Right lobe of liver (tissue), 6 donors: ENCODE data around the gene REEP5. TPM values are rescaled to one million over a fixed set of nuclear protein-coding genes. Genes with fewer than 3 reads are reported as not detected.

Source experiments
- ATAC-seq, 4 donors: fragments of 200-7000 bp; cut with Tn5 transposase; one replicate each; pipeline ENCODE4 v1.9.1; 2020; ENCODE audit warnings: mild to moderate bottlenecking in 4 of 4, moderate library complexity in 4 of 4
- DNase-seq, 3 donors: peaks; one replicate each; pipeline ENCODE4 v3.0.0-alpha.2; 2020
- H3K27ac ChIP-seq, 3 donors: fragments of 200-600 bp; one replicate each; pipeline ENCODE4 v1.8.0; 2022
- H3K27me3 ChIP-seq, 2 donors: fragments of 200-600 bp; one replicate each; pipeline ENCODE4 v1.8.0; 2022
- H3K36me3 ChIP-seq, 4 donors: fragments of 200-600 bp; sonication (generic) in 1 of 4; one replicate each; pipeline versions ENCODE4 v1.5.1 to v1.8.0; 2017 to 2022; ENCODE audit warnings: control low read depth in 1 of 4
- H3K4me1 ChIP-seq, 4 donors: fragments of 200-600 bp; sonication (generic) in 1 of 4; one replicate each; pipeline versions ENCODE4 v1.5.1 to v1.8.0; 2017 to 2022; ENCODE audit warnings: control low read depth in 1 of 4
- H3K4me3 ChIP-seq, 3 donors: fragments of 200-600 bp; one replicate each; pipeline ENCODE4 v1.8.0; 2022
- H3K9me3 ChIP-seq, 4 donors: fragments of 200-600 bp; sonication (generic) in 1 of 4; one replicate each; pipeline versions ENCODE4 v1.5.1 to v1.8.0; 2017 to 2022; ENCODE audit warnings: control low read depth in 1 of 4
- POLR2A ChIP-seq: fragments of 450-650 bp; IDR thresholded peaks from one replicate; pipeline ENCODE4 v1.6.1; 2017; ENCODE audit warnings: antibody characterized with exemption, mild to moderate bottlenecking
- WGBS: methylation state at CpG from one replicate; pipeline ENCODE4 v1.1.6; 2018; ENCODE audit warnings: low coverage, low lambda C conversion rate; ENCODE audit not compliant: insufficient coverage; ENCODE audit errors: missing lambda C conversion rate; 5-methylcytosine and 5-hydroxymethylcytosine counted together
- intact Hi-C, 2 donors: fragments of 100-400 bp; cut with DNase I; formaldehyde crosslinking; loops; one replicate each; pipeline versions ENCODE4 v1.11.2 to v1.14.1; 2022
- total RNA-seq, 6 experiments: library from RNA; depleted of rRNA in 2 of 6; stranded (reverse); fragments of >200 nt in 2 of 6; fragmentation: NEBNext Ultra II Directional in 3 of 6; extraction: Animal tissue kit (Norgen Biotek cat#: 25700) in 3 of 6; gene quantifications; one replicate each; pipeline versions ENCODE4 v1.1.0 to v1.2.4, GENCODE V29; 2016 to 2023
- TF ChIP-seq, protein P1 (sequence below), 4 donors: fragments of 200-600 bp in 3 of 4; fragments of 450-650 bp in 1 of 4; IDR thresholded peaks; one replicate each; pipeline versions ENCODE4 v1.5.1 to v1.8.0; 2016 to 2022; ENCODE audit warnings: antibody characterized with exemption in 4 of 4, mild to moderate bottlenecking in 2 of 4
- donor health status: DM: no; HTN: yes; CAD: no.
- donor health status: DM: no; HTN: no; CAD: no.
- donor health status: DM: no; HTN: no; CAD: no.
- donor health status: DM: no; HTN: yes; CAD: no.
- donor health status: DM: no; HTN: yes; CAD: no.

REEP5 gene
- total RNA-seq, 6 experiments from 2014 or later: 52.2 to 75.6 (median 64.0) TPM

DNA sequence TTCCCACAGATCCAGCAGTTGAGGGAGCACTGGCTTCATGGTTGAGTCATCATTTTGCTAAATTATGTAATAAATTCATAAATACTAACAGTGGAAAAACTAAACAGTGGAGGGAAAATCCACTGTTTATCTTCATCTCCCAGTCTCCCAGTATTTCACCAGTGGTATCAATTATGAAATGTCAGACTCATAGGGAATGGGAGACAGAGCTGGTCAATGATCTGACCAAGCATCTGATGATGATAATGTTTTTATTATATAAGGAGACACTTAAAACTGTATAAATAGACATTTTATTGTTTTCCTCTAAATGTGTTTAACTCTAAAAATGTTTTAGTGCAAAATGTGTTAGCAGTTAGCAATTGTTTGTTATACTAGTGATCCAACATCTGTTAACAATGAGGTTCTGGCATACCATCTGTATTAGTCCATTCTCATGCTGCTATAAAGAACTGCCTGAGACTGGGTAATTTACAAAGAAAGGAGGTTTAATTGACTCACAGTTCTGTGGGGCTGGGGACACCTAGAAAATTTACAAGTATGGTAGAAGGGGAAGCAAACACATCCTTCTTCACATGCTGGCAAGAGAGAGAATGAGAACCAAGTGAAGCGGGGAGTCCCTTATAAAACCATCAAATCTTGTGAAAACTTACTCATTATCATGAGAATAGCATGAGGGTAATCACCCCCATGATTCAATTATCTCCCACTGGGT, 11.8 kb upstream of the REEP5 start:
- intact Hi-C loops: no loop called here
- H3K4me3 ChIP-seq: no peak overlapping the region
- H3K36me3 ChIP-seq: no peaks in the 10 kb centered on the region
- no peaks in the 10 kb centered on the region for H3K9me3 ChIP-seq
- no peaks in the 10 kb centered on the region for H3K27me3 ChIP-seq
- no peaks in the 10 kb centered on the region for H3K4me1 ChIP-seq
- 100% methylated on average over 1 of the region's 1 CpG for WGBS
- DNase-seq (no peak), ATAC-seq (no peak)
- TF ChIP-seq POLR2A: no peak
- TF ChIP-seq, protein P1, sequence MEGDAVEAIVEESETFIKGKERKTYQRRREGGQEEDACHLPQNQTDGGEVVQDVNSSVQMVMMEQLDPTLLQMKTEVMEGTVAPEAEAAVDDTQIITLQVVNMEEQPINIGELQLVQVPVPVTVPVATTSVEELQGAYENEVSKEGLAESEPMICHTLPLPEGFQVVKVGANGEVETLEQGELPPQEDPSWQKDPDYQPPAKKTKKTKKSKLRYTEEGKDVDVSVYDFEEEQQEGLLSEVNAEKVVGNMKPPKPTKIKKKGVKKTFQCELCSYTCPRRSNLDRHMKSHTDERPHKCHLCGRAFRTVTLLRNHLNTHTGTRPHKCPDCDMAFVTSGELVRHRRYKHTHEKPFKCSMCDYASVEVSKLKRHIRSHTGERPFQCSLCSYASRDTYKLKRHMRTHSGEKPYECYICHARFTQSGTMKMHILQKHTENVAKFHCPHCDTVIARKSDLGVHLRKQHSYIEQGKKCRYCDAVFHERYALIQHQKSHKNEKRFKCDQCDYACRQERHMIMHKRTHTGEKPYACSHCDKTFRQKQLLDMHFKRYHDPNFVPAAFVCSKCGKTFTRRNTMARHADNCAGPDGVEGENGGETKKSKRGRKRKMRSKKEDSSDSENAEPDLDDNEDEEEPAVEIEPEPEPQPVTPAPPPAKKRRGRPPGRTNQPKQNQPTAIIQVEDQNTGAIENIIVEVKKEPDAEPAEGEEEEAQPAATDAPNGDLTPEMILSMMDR (IDR thresholded peaks at IDR 0.05): no peak
- H3K27ac ChIP-seq: no peak overlapping the region

DNA sequence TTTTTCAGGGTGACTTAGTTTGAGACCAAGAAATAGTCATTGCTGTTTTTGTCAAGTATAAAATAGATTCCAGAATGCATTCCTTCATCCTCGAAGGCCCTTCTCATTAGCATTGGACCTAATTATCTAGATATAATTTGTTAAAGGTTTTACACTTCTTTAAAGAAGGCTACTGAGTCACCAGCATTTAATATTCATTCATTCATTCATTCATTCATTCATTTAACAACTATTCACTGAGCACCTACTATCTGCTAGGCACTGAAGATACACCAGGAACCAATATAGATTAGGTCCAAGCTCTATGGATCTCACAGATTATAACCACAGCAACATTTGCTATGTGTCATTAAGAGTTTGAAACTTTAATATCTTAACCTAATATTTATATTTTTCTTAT, 11.1 kb upstream of the REEP5 start:
- intact Hi-C loops: no loop called here
- H3K9me3 ChIP-seq: no peaks in the 10 kb centered on the region
- no peaks in the 10 kb centered on the region for H3K27me3 ChIP-seq
- no peak for DNase-seq
- H3K36me3 ChIP-seq: no peaks in the 10 kb centered on the region
- H3K4me1 ChIP-seq: no peaks in the 10 kb centered on the region
- no peak overlapping the region for H3K27ac ChIP-seq
- WGBS: 78% methylated on average over 1 of the region's 1 CpG
- TF ChIP-seq, protein P1 (IDR thresholded peaks at IDR 0.05): no peak
- TF ChIP-seq POLR2A: no peak
- H3K4me3 ChIP-seq: no peak overlapping the region
- no peak for ATAC-seq

DNA sequence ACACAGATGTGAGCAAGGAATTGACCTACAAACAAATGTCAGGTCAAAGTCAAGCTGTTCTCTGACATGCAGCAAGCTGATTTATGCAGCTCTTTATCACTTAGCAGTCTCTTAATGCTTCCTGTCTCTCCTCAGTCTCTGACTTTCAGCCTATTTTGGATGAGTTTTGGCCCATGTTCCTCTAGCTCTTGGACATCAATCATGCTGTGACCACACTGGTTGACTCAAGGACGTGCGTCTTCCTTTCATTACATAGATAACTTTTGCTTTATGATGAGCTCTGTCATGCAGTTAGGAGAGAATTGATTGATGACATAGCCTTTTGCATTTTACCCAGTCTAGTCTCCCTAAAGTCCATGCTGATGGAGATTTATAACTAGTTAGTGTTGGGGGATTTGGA, 9.4 kb upstream of the REEP5 start:
- Histone ChIP-seq H3K9me3 (no peaks in the 10 kb centered on the region), H3K4me1 (no peaks in the 10 kb centered on the region), H3K27me3 (no peaks in the 10 kb centered on the region), H3K27ac (no peak overlapping the region), H3K4me3 (no peak overlapping the region), H3K36me3 (no peaks in the 10 kb centered on the region)
- WGBS: 68% methylated on average over 2 of the region's 2 CpGs
- DNase-seq (no peak), ATAC-seq (no peak)
- intact Hi-C loops: no loop called here
- TF ChIP-seq, protein P1 (IDR thresholded peaks at IDR 0.05): no peak
- no peak for TF ChIP-seq POLR2A

DNA sequence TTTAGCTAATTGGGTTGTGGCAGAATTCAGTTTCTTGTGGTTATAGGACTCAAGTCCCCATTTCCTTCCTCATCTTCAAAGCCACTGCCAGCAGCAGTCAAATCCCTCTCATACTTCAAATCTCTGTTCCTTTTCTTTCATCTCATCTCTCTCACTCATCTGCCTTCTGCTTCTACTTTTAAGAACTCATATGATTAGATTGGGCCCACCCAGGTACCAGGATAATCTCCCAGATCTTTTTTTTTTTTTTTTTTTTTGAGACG, 8.0 kb upstream of the REEP5 start:
- ATAC-seq (peak in 1 of 4 donors; percentile 18), DNase-seq (no peak)
- H3K4me1 ChIP-seq: no peaks in the 10 kb centered on the region
- no peak overlapping the region for H3K4me3 ChIP-seq
- intact Hi-C loops: no loop called here
- no peak overlapping the region for H3K27ac ChIP-seq
- no peaks in the 10 kb centered on the region for H3K36me3 ChIP-seq
- TF ChIP-seq POLR2A: no peak
- TF ChIP-seq, protein P1 (IDR thresholded peaks at IDR 0.05): no peak
- no peaks in the 10 kb centered on the region for H3K9me3 ChIP-seq
- WGBS: 57% methylated on average over 1 of the region's 1 CpG
- no peaks in the 10 kb centered on the region for H3K27me3 ChIP-seq
